NOMO-1 treated with dmso at 0.1 percent for 144 hours (cell line): ENCODE results near the gene HNRNPA0.
"Not testable (repeated sequence)": the region's sequence is repeated elsewhere in the genome, so short reads cannot be mapped to it uniquely, and the experiment has no call there.

Experiments used
- DNase-seq: peaks from one replicate; lab custom pipeline; 2025; ENCODE audit not compliant: unreplicated experiment; lab: John Stamatoyannopoulos, UW

Gene HNRNPA0

DNA sequence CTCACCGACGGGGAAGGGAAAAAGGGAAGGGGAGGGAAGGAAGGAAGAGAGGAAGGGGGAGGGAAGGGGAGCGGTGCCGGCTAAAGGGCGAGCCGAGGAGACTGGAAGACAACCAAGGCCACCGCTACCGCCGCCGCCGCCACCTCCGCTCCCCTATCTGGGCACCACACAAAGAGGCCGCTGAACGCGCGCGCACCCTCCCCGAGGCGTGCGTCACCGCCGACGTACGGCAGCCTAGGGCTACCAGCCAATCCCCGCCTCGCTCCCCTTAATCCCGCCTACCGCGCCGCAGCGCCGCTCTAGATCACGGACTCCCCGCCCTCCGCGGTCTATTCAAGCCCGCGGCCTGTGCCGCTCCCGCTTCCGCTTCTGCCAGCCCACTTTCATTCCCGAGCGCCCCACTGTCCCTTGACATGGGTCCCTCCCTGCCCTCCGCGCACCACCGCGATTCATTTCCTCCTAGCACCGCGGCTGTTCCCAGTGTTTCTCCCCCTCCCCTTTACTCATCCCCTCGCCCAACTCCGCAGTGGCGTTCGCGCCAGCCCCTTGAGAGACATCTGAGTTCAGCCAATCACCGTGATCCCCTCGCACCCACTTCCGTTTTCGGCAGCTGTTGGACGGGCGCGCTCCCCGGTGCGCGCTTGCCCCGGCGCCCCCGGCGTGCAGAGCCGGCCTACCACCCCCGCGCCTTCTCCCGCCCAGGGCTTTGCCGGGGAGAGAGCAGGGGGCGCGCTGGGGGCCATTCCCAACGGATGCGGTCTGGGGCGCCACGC is at the start of gene HNRNPA0:
Gene HNRNPA0, minus strand, starts transcription at position 176 of the 773 bp plus-strand sequence. CDS start 297 bp downstream, outside the sequence.
- DNase-seq, result peak; percentile 98

DNA sequence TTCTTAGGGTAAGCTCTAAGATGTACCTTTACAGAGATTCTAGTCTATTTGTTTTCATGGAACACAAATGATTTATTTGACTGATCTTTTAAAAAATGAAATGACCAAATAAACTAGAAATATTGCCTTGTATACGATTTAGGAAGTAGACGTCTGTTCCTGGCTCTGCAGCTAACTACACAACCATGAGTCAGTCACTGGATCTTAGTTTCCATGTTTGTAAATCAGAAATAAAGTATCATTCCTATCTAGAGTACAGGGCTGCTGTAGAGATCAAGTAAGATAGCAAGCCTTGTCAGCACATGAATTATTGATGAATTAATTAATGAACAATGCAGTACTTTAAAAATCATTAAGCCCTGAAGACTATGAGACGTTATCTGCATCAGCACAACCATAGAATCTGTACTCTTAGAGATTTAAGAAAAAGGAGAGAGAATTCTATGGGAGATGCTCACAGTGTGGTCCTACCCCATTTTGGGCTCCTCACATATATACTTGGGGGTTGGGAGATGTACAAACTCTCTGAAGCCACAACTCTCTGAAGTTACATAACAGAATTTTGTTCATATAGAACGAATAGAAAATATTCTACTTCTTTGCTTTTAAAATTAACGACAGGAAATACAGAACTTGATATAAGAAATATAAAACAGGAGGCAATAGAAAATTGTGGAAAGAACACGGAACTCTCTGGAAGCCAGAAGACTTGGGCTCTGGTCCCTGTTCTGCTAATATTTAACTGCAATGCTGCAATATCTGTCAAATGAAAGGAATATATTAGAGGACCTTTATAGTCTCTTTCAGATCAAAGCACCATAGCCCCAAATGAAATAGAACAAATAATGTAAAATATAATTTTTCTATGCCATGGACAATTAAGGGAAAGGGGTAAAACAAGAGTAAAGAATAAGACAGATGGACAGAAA is 48.4 kb upstream of the HNRNPA0 start:
- no peak for DNase-seq

GRCh38 chr5:137800700-137801411 is 46.7 kb upstream of the HNRNPA0 start:
- DNase-seq, result no peak

GRCh38 chr5:137796279-137796678 is 42.1 kb upstream of the HNRNPA0 start:
- DNase-seq, result no peak

- no peak for DNase-seq
Observed at GRCh38 chr5:137794863-137795262, 40.7 kb upstream of the HNRNPA0 start.

DNA sequence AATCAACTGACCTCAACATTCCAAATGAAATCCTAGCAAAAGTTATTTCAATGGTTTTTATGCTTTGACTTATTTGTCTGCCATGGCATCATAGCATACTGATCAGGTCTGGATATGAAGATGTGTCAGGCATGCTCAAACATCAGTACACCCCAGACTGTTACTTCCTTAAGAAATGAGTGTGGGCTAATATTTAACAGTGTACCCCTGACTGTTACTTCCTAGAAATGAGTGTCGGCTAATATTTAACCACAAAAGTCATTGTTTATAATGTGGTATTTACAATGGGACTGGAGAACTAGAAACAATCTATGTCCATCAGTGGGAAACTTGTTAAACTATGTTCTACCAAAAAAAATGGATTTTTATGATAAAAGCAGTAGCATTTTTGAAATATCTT is 38.1 kb upstream of the HNRNPA0 start:
- DNase-seq, result no peak

- DNase-seq, result no peak
Observed at GRCh38 chr5:137791799-137792198, 37.6 kb upstream of the HNRNPA0 start.

DNA sequence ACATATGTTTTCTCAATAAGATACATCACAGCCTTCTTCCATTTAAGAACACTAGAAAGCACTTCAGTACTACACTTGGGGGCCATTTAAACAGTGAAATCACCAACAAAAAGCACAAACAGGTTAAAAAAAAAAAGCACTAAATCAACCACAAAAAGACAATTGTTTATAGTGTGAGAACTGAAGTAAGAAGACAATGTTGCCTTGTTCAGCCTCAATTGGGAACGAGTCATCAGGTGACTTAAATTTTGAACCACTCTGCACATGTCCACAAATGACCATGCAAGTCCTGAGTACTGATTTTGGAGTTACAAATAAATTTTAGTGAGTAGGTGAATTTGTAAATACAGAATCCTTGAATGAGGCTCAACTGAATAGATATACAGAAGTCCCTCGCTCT is 37.2 kb upstream of the HNRNPA0 start:
- no peak for DNase-seq

DNA sequence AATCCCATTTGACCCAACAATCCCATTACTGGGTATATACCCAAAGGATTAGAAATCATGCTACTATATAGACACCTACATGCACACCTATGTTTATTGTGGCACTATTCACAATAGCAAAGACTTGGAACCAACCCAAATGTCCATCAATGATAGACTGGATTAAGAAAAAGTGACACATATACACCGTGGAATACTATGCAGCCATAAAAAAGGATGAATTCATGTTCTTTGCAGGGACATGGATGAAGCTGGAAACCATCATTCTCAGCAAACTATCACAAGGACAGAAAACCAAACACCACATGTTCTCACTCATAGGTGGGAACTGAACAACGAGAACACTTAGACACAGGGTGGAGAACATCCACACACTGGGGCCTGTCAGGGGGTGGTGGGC is 34.4 kb upstream of the HNRNPA0 start:
- DNase-seq, result not testable (repeated sequence)

- no peak for DNase-seq
Observed at GRCh38 chr5:137782984-137783536, 28.9 kb upstream of the HNRNPA0 start.

DNA sequence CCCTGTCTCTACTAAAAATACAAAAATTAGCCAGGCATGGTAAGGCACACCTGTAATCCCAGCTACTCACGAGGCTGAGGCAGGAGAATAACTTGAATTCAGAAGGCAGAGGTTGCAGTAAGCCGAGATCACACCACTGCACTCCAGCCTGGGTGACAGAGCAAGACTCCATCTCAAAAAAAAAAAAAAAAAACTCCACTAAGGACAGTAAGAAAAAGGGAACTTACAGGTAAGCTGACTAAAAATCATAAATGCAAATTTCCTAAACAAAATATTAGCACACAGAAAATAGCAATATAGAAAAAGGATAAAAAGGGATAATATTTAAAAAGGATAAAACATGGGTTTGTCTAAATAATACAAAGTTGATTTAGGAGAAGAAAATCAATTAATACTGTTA is 27.9 kb upstream of the HNRNPA0 start:
- no peak for DNase-seq

GRCh38 chr5:137778772-137779564 is 24.8 kb upstream of the HNRNPA0 start:
- DNase-seq, result no peak

DNA sequence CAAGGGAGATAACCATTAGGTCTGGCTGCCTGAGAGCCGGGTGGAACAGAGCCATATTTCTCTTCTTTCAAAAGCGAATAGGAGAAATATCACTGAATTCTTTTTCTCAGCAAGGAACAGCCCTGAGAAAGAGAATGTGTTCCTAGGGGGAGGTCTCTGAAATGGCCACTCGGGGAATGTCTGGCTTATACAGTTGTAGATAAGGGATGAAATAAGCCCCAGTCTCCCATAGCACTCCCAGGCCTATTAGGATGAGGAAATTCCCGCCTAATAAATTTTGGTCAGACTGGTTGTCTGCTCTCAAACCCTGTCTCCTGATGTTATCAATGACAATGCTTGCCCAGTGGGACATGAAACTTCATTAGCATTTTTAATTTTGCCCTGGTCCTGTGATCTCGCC is 13.8 kb upstream of the HNRNPA0 start:
- not testable (repeated sequence) for DNase-seq

DNA sequence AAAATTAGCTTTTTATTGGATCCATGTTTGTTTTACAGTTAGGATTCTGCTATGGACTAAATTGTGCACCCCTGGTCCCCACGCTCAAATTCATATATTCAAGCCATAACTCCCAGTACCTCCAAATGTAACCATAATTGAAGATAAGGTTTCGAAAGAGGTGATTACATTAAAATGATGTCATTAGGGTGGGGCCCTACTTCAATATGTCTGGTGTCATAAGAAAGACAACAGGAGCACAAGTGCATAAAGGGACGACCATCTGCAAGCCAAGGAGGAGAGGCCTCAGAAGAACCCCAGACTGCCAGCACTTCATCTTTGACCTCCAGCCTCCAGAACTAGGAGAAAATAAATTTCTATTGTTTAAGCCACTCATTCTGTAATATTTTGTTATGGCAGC is 7.4 kb upstream of the HNRNPA0 start:
- DNase-seq, result no peak

DNA sequence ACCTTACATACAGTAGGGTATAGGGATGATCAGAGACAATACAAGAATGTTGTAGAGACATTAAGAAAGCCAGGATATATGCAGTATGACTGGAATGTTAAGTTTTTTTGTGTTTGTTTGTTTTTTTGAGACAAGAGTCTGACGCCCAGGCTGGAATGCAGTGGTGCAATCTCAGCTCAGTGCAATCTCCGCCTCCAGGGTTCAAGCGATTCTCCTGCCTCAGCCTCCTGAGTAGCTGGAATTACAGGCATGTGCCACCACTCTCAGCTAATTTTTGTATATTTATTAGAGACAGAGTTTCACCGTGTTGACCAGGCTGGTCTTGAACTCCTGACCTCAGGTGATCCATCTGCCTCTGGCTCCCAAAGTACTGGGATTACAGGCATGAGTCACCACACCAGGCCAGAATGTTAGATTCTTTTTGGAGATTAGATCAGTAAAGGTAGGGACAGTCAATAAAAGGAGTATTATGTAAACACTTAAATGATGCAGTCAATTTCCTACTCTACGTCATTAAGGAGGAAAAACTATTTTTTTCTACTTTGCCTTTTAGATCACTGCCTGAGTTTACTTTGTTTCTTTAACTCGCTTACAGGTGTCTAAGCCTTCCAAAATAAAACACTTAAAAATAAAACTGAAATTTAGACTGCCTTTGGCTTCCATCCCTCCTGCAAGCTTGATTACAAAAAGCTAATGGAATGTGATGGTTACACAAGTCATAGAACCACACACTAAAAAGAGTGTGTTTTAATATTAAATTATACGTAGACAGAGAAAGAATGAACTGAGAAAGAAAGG is 6.8 kb upstream of the HNRNPA0 start:
- DNase-seq, result no peak

DNA sequence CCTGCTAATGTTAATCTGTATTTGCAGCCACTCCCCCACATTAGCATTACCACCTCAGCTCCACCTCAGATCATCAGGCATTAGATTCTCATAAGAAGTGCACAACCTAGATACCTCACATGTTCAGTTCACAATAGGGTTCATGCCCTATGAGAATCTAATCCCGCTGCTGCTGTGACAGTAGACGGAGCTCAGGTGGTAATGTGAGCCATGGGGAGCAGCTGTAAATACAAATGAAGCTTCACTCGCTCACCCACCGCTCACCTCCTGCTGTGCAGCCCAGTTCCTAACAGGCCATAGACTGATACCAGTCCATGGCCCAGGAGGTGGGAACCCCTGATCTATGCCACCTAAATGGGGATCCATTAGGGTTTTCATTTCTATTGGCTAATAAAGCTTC is 6.1 kb upstream of the HNRNPA0 start:
- no peak for DNase-seq

DNA sequence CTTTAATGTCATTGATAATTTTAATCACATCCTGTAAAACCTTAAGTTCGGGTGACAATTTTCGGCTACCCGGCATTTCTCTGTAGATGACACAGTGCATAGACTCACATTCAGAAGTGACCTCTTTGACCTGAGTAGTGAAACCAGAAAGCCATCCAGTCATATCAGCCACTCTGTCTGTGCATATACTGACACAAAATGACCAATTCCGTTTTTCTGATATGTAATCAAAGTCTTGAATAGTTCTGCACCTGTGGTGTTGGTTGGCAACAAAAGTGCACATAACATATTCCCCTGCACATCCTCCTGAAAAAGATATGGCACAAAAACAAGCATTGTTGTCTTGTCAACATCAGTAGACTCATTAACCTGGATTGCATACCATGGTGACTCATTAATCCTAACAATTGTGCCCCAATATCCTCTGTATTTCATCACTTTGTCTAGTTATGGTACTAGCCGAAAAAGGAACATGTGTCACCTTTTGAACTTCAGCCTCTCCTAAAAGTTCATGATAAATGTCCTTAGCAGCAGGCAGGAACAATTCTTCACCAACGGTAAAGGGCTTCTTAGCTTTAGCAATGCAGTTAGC is 4.6 kb upstream of the HNRNPA0 start:
- DNase-seq, result no peak

DNA sequence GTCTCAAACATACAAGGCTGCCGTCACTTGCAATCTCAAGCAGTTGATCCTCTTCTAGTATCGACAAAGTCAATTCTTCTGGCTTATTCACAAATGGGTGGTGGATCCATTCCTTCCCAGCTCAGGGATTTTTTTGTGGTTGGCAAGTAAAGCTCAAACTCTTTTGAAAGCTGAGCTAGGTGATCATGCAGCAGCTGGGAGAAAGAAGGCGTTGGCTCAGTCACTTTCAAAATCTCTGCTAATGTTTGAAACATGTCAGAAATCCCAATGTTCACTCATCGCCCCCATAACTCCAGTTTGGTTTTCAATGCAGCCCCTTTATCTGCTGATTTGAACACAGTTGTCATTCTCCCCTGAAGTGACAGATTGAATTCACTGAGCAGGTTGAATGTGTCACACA is 4.0 kb upstream of the HNRNPA0 start:
- no peak for DNase-seq

DNA sequence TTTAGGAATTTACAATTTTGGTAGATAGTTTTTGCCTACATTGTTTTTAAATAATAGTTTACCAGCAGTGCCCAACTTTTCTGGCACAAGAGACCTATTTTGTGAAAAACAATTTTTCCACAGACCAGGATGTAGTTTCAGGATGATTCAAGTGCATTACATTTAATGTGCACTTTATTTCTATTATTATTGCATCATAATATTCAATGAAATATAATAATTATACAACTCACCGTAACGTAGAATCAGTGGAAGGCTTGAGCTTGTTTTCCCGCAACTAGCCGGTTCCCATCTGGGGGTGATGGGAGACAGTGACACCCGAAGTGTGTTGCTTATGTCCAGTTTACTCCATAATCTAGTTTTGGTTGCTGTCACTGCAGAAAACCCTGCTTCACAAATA is 3.5 kb upstream of the HNRNPA0 start:
- DNase-seq, result no peak
